HL-60/S4 treated with phorbol 12-myristate 13-acetate at 8.2 ng/mL for 4 days and 3 days (cell line): ENCODE results near the gene CD200.

Experiments used
- in situ Hi-C: fragments of 300-500 bp; cut with MboI; formaldehyde crosslinking; loops from 2 replicates; pipeline ENCODE4 v1.15.0; 2022; ENCODE audit warnings: low sequenced_read_pairs

Gene CD200

GRCh38 chr3:112333002-112333380, at the start of gene CD200:
TSS of gene CD200 (plus strand) at chr3:112333156. CDS start at chr3:112333213, 57 bp downstream.
- in situ Hi-C loops, result no loop called here

- in situ Hi-C loops, result no loop called here
Measured at GRCh38 chr3:112289011-112289410, 43.9 kb upstream of the CD200 start.

- in situ Hi-C loops, result no loop called here
Measured at GRCh38 chr3:112293368-112294321, 39.3 kb upstream of the CD200 start, which contains the start of gene SLC9C1. TSS of gene SLC9C1 (minus strand) at chr3:112294216. CDS start at chr3:112286791, 7,425 bp downstream.

GRCh38 chr3:112297714-112298113, 35.2 kb upstream of the CD200 start:
- in situ Hi-C loops, result no loop called here

GRCh38 chr3:112298781-112299180, 34.2 kb upstream of the CD200 start:
- in situ Hi-C loops, result no loop called here

GRCh38 chr3:112302150-112302830, 30.7 kb upstream of the CD200 start:
- in situ Hi-C loops, result loop anchor here (25.0 kb wide), 1 partner anchor 210 kb away; no protein-coding TSS in a partner anchor

GRCh38 chr3:112302881-112303763, 29.8 kb upstream of the CD200 start:
- in situ Hi-C loops, result loop anchor here (25.0 kb wide), 1 partner anchor 209 kb away; no protein-coding TSS in a partner anchor

- in situ Hi-C loops, result loop anchor here (25.0 kb wide), 1 partner anchor 208 kb away; no protein-coding TSS in a partner anchor
Measured at GRCh38 chr3:112303764-112304325, 29.1 kb upstream of the CD200 start.

GRCh38 chr3:112304611-112305010, 28.3 kb upstream of the CD200 start:
- in situ Hi-C loops, result loop anchor here (25.0 kb wide), 1 partner anchor 208 kb away; no protein-coding TSS in a partner anchor

- in situ Hi-C loops, result loop anchor here (25.0 kb wide), 1 partner anchor 205 kb away; no protein-coding TSS in a partner anchor
Measured at GRCh38 chr3:112306825-112307224, 26.1 kb upstream of the CD200 start.

GRCh38 chr3:112307557-112307956, 25.4 kb upstream of the CD200 start:
- in situ Hi-C loops, result loop anchor here (25.0 kb wide), 1 partner anchor 205 kb away; no protein-coding TSS in a partner anchor

GRCh38 chr3:112308151-112308911, 24.6 kb upstream of the CD200 start:
- in situ Hi-C loops, result loop anchor here (25.0 kb wide), 1 partner anchor 204 kb away; no protein-coding TSS in a partner anchor

GRCh38 chr3:112314649-112315048, 18.3 kb upstream of the CD200 start:
- in situ Hi-C loops, result loop anchor here (25.0 kb wide), 1 partner anchor 198 kb away; no protein-coding TSS in a partner anchor

GRCh38 chr3:112315791-112316190, 17.2 kb upstream of the CD200 start:
- in situ Hi-C loops, result loop anchor here (25.0 kb wide), 1 partner anchor 197 kb away; no protein-coding TSS in a partner anchor

- in situ Hi-C loops, result loop anchor here (25.0 kb wide), 1 partner anchor 193 kb away; no protein-coding TSS in a partner anchor
Measured at GRCh38 chr3:112319516-112320276, 13.3 kb upstream of the CD200 start.

GRCh38 chr3:112320691-112321090, 12.3 kb upstream of the CD200 start:
- in situ Hi-C loops, result loop anchor here (25.0 kb wide), 1 partner anchor 192 kb away; no protein-coding TSS in a partner anchor

GRCh38 chr3:112321867-112322652, 10.9 kb upstream of the CD200 start:
- in situ Hi-C loops, result loop anchor here (25.0 kb wide), 1 partner anchor 190 kb away; no protein-coding TSS in a partner anchor
